WTC11 (cell line): ENCODE data around the gene NECAB3. TPM values are rescaled to one million over a fixed set of nuclear protein-coding genes. Genes with fewer than 3 reads are reported as not detected.

ENCODE experiments used
- ATAC-seq: fragments of 200-7000 bp; cut with Tn5 transposase; 2 replicates; pipeline ENCODE4 v1.10.0; 2021; ENCODE audit warnings: mild to moderate bottlenecking, moderate library complexity
- CTCF ChIA-PET: fragments of 300-600 bp; sonication (Branson Sonifier 250); formaldehyde crosslinking; loops from one replicate; lab custom pipeline; 2021; ENCODE audit warnings: antibody characterized with exemption; lab: Charles Lee
- POLR2A ChIA-PET: fragments of 350-600 bp; sonication (Branson Sonifier 250); formaldehyde crosslinking; loops from one replicate; lab custom pipeline; 2021; ENCODE audit warnings: antibody characterized with exemption; lab: Charles Lee
- DNase-seq: peaks from one replicate; pipeline ENCODE4 v3.0.0; 2021; ENCODE audit warnings: low spot score
- H3K27ac Mint-ChIP-seq: 2 replicates; pipeline ENCODE4 v1.8.0; 2021; ENCODE audit warnings: mixed read lengths
- H3K27me3 Mint-ChIP-seq: 2 replicates; pipeline ENCODE4 v1.8.0; 2021; ENCODE audit warnings: low read depth, mild to moderate bottlenecking, moderate library complexity, mixed read lengths
- H3K36me3 Mint-ChIP-seq: 2 replicates; pipeline ENCODE4 v1.8.0; 2021; ENCODE audit warnings: mixed read lengths
- H3K4me1 Mint-ChIP-seq: 2 replicates; pipeline ENCODE4 v1.8.0; 2022; ENCODE audit warnings: mixed read lengths
- H3K4me3 Mint-ChIP-seq: 2 replicates; pipeline ENCODE4 v1.8.0; 2021; ENCODE audit warnings: mild to moderate bottlenecking, moderate library complexity, mixed read lengths
- H3K9me3 Mint-ChIP-seq: 2 replicates; pipeline ENCODE4 v1.8.0; 2021; ENCODE audit warnings: mixed read lengths
- AFF4 ChIP-seq: sonication (generic); formaldehyde crosslinking; IDR thresholded peaks from 2 replicates; pipeline ENCODE4 v1.8.1; 2023; ENCODE audit warnings: mild to moderate bottlenecking, missing genetic modification reagents, borderline replicate concordance
- CBFB ChIP-seq: sonication (generic); formaldehyde crosslinking; IDR thresholded peaks from 2 replicates; pipeline ENCODE4 v1.8.1; 2022; ENCODE audit warnings: mild to moderate bottlenecking, low read depth, missing genetic modification reagents
- CTCF ChIP-seq: fragments of 200-600 bp; IDR thresholded peaks from 2 replicates; pipeline ENCODE4 v1.8.0; 2022; ENCODE audit warnings: antibody characterized with exemption
- ERG ChIP-seq: fragments of 250-450 bp; sonication (Bioruptor Pico); IDR thresholded peaks from 2 replicates; pipeline ENCODE4 v1.8.0; 2021; ENCODE audit warnings: mild to moderate bottlenecking
- ETV6 ChIP-seq: sonication (generic); formaldehyde crosslinking; IDR thresholded peaks from 2 replicates; pipeline ENCODE4 v1.8.1; 2022; ENCODE audit warnings: mild to moderate bottlenecking, missing genetic modification reagents
- FOXP1 ChIP-seq: sonication (generic); formaldehyde crosslinking; IDR thresholded peaks from 2 replicates; pipeline ENCODE4 v1.8.0; 2022; ENCODE audit warnings: missing genetic modification reagents, mild to moderate bottlenecking, moderate library complexity, borderline replicate concordance
- GABPB1 ChIP-seq: sonication (generic); formaldehyde crosslinking; IDR thresholded peaks from 2 replicates; pipeline ENCODE4 v1.8.1; 2023; ENCODE audit warnings: mild to moderate bottlenecking, missing genetic modification reagents
- HMGXB4 ChIP-seq: sonication (generic); formaldehyde crosslinking; IDR thresholded peaks from 2 replicates; pipeline ENCODE4 v1.8.1; 2023; ENCODE audit warnings: mild to moderate bottlenecking, moderate library complexity, missing genetic modification reagents
- MXD4 ChIP-seq: fragments of 250-450 bp; sonication (Bioruptor Pico); IDR thresholded peaks from 2 replicates; pipeline ENCODE4 v1.8.0; 2021; ENCODE audit warnings: mild to moderate bottlenecking, moderate library complexity, borderline replicate concordance
- NR3C1 ChIP-seq: sonication (generic); formaldehyde crosslinking; conservative IDR thresholded peaks from 2 replicates; pipeline ENCODE4 v1.8.1; 2023; ENCODE audit warnings: low read depth, mild to moderate bottlenecking, missing genetic modification reagents
- STAT6 ChIP-seq: sonication (generic); formaldehyde crosslinking; conservative IDR thresholded peaks from 2 replicates; pipeline ENCODE4 v1.8.1; 2023; ENCODE audit warnings: mild to moderate bottlenecking, low read depth, missing genetic modification reagents, moderate library complexity
- TEAD1 ChIP-seq: sonication (generic); formaldehyde crosslinking; IDR thresholded peaks from 2 replicates; pipeline ENCODE4 v1.8.0; 2022; ENCODE audit warnings: mild to moderate bottlenecking, missing genetic modification reagents
- ZBTB21 ChIP-seq: sonication (generic); formaldehyde crosslinking; IDR thresholded peaks from 2 replicates; pipeline ENCODE4 v1.8.1; 2023; ENCODE audit warnings: mild to moderate bottlenecking, missing genetic modification reagents, borderline replicate concordance
- ZNF281 ChIP-seq: sonication (generic); formaldehyde crosslinking; IDR thresholded peaks from 2 replicates; pipeline ENCODE4 v1.8.0; 2023; ENCODE audit warnings: mild to moderate bottlenecking, missing genetic modification reagents
- ZNF425 ChIP-seq: fragments of 250-450 bp; sonication (Bioruptor Pico); conservative IDR thresholded peaks from 2 replicates; pipeline ENCODE4 v1.9.0; 2021; ENCODE audit warnings: mild to moderate bottlenecking
- total RNA-seq: library from RNA; stranded (reverse); gene quantifications from 3 replicates; pipeline ENCODE4 v1.2.3, GENCODE V29; 2021

The NECAB3 gene
- total RNA-seq, 1 experiment from 2014 or later: 38.0 TPM

GRCh38 chr20:33653900-33654596 is 20.2 kb downstream of the NECAB3 start (continued):
- TF ChIP-seq STAT6 (CRISPR knock-in tag): no peak

GRCh38 chr20:33653218-33653899 is 20.9 kb downstream of the NECAB3 start:
- Mint-ChIP-seq H3K36me3 (peaks cover 2% of the 10 kb centered on the region; the same call in 1 of the 2 replicates), H3K4me3 (no peak overlapping the region), H3K9me3 (no peaks in the 10 kb centered on the region), H3K4me1 (peaks cover 31% of the 10 kb centered on the region), H3K27me3 (no peaks in the 10 kb centered on the region), H3K27ac (peak overlapping the region; percentile 48; the same call in 1 of the 2 replicates)
- DNase-seq: peak; percentile 82
- peak; percentile 85 for ATAC-seq
- CTCF ChIA-PET: interaction anchor here (0.5 to 6.9 kb wide), 37 partner anchors 8 to 603 kb away, joined by 3 to 134 read pairs (median 5); partner anchors contain the start of genes ACTL10, C20orf144, CBFA2T2 and CDK5RAP1
- POLR2A ChIA-PET: interaction anchor here (2.0 to 4.6 kb wide), 2 partner anchors 10 to 14 kb away, joined by 9 to 24 read pairs; partner anchors contain the start of gene ACTL10
- 0 out of 2 replicates have a peak, but pooled peaks have one; percentile 47 for TF ChIP-seq TEAD1 (CRISPR knock-in tag)
- TF ChIP-seq CBFB (CRISPR knock-in tag): no peak
- 0 out of 2 replicates have a peak, but pooled peaks have one; percentile 36 for TF ChIP-seq ETV6 (CRISPR knock-in tag)
- no peak for TF ChIP-seq ZNF281 (CRISPR knock-in tag)
- TF ChIP-seq HMGXB4 (CRISPR knock-in tag): 0 out of 2 replicates have a peak, but pooled peaks have one; percentile 29
- TF ChIP-seq ZNF425: no peak
- no peak for TF ChIP-seq AFF4 (CRISPR knock-in tag)
- TF ChIP-seq NR3C1 (CRISPR knock-in tag): no peak
- peak; percentile 65 for TF ChIP-seq CTCF
- peak; percentile 36; the same call in 1 of the 2 replicates for TF ChIP-seq GABPB1 (CRISPR knock-in tag)
- TF ChIP-seq ERG (CRISPR knock-in tag): no peak
- TF ChIP-seq MXD4 (CRISPR knock-in tag): no peak
- no peak for TF ChIP-seq FOXP1 (CRISPR knock-in tag)
- no peak for TF ChIP-seq ZBTB21 (CRISPR knock-in tag)
